Left ventricle myocardium inferior (tissue), 1 donor: ENCODE results near the gene FBXO3. TPM values are rescaled to one million over a fixed set of nuclear protein-coding genes. Genes with fewer than 3 reads are reported as not detected.
A peak's percentile ranks its signal among the peaks of the same experiment; 100 is the strongest.

Experiments
- DNase-seq: peaks from one replicate; pipeline ENCODE4 v3.0.0-alpha.2; 2020
- H3K27ac ChIP-seq: fragments of 200-600 bp; replicated peaks from 2 replicates; pipeline ENCODE4 v1.8.0; 2021
- H3K27me3 ChIP-seq: fragments of 200-600 bp; 2 replicates; pipeline ENCODE4 v1.8.0; 2021; ENCODE audit warnings: low read depth
- H3K36me3 ChIP-seq: fragments of 200-600 bp; 2 replicates; pipeline ENCODE4 v1.8.0; 2021
- H3K4me1 ChIP-seq: fragments of 200-600 bp; 2 replicates; pipeline ENCODE4 v1.8.0; 2021
- H3K4me3 ChIP-seq: fragments of 200-600 bp; 2 replicates; pipeline ENCODE4 v1.8.0; 2021; ENCODE audit warnings: mild to moderate bottlenecking, moderate library complexity
- H3K9me3 ChIP-seq: fragments of 200-600 bp; replicated peaks from 2 replicates; pipeline ENCODE4 v1.8.0; 2021
- CTCF ChIP-seq: fragments of 200-600 bp; IDR thresholded peaks from 2 replicates; pipeline ENCODE4 v1.8.0; 2021; ENCODE audit warnings: antibody characterized with exemption, mild to moderate bottlenecking, borderline replicate concordance
- intact Hi-C: fragments of 100-400 bp; cut with micrococcal nuclease; formaldehyde crosslinking; loops from one replicate; pipeline ENCODE4 v1.11.0; 2022
- total RNA-seq: library from RNA; stranded (reverse); fragmentation: NEBNext Ultra II Directional; extraction: Animal tissue kit (Norgen Biotek cat#: 25700); gene quantifications from one replicate; pipeline ENCODE4 v1.2.1, GENCODE V29; 2021
- donor health status: DM: no; HTN: yes; CAD: no; lungs with severe emphysema.

FBXO3 gene
- total RNA-seq, 1 donor from 2014 or later: 49.8 TPM

DNA sequence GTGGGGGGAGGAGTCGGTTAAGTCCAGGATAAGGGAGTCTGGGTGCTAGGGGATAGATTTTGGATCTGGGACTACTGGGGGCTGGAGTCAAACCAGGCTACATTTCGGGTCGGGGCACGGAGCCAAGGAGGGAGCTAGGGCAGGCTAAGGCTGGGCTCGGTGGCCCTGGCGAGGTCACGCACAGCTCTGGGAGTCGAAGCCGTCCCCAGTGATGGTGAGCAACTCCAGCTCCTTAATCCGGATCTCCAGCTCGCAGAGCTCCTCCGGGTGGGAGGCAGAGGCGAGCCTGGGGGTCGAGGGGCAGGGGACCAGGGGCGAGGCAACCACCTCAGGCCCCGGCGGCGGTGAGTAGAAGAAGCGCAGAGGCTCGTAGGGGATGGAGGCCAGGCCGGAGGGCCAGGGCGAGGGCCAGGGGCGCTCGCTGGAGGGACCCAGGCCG lies 74.2 kb downstream of the FBXO3 start:
- peak overlapping the region; percentile 69 for H3K4me3 ChIP-seq
- H3K36me3 ChIP-seq: peaks cover 2% of the 10 kb centered on the region
- peak; percentile 57 for DNase-seq
- no peaks in the 10 kb centered on the region for H3K27me3 ChIP-seq
- peak overlapping the region; percentile 89 for H3K27ac ChIP-seq
- peaks cover 97% of the 10 kb centered on the region for H3K4me1 ChIP-seq
- no peaks in the 10 kb centered on the region for H3K9me3 ChIP-seq
- intact Hi-C loops: no loop called here
- TF ChIP-seq CTCF: no peak

GRCh38 chr11:33699515-33700062 lies 74.7 kb downstream of the FBXO3 start:
- no peak for TF ChIP-seq CTCF
- no peaks in the 10 kb centered on the region for H3K36me3 ChIP-seq
- peaks cover 97% of the 10 kb centered on the region for H3K4me1 ChIP-seq

GRCh38 chr11:33698921-33699320 lies 75.4 kb downstream of the FBXO3 start:
- peak overlapping the region; percentile 89 for H3K27ac ChIP-seq

More at GRCh38 chr11:33699515-33700062, 74.7 kb downstream of the FBXO3 start:
- intact Hi-C loops: no loop called here
- Histone ChIP-seq H3K9me3 (no peaks in the 10 kb centered on the region), H3K27ac (peak overlapping the region; percentile 89), H3K27me3 (no peaks in the 10 kb centered on the region), H3K4me3 (peak overlapping the region; percentile 69)
- DNase-seq: no peak

GRCh38 chr11:33697997-33698396 lies 76.3 kb downstream of the FBXO3 start:
- peaks cover 95% of the 10 kb centered on the region for H3K4me1 ChIP-seq
- H3K9me3 ChIP-seq: no peaks in the 10 kb centered on the region
- H3K36me3 ChIP-seq: no peaks in the 10 kb centered on the region
- H3K27ac ChIP-seq: no peak overlapping the region
- intact Hi-C loops: no loop called here
- H3K4me3 ChIP-seq: no peak overlapping the region
- H3K27me3 ChIP-seq: no peaks in the 10 kb centered on the region
- DNase-seq: no peak
- no peak for TF ChIP-seq CTCF

More at GRCh38 chr11:33698921-33699320, 75.4 kb downstream of the FBXO3 start:
- intact Hi-C loops: no loop called here
- Histone ChIP-seq H3K27me3 (no peaks in the 10 kb centered on the region), H3K36me3 (no peaks in the 10 kb centered on the region), H3K4me1 (peaks cover 97% of the 10 kb centered on the region), H3K4me3 (no peak overlapping the region), H3K9me3 (no peaks in the 10 kb centered on the region)
- DNase-seq: no peak
- TF ChIP-seq CTCF: no peak

GRCh38 chr11:33696931-33697638 lies 77.2 kb downstream of the FBXO3 start:
- Histone ChIP-seq H3K36me3 (no peaks in the 10 kb centered on the region), H3K4me3 (no peak overlapping the region), H3K27me3 (no peaks in the 10 kb centered on the region), H3K9me3 (no peaks in the 10 kb centered on the region), H3K27ac (no peak overlapping the region), H3K4me1 (peaks cover 95% of the 10 kb centered on the region)
- intact Hi-C loops: no loop called here
- DNase-seq: no peak
- TF ChIP-seq CTCF: no peak
